SK-N-SH treated with all-trans-retinoic acid at 6 μM for 48 hours (cell line): ENCODE measurements around the gene NDRG2.

ENCODE experiments used
- ATAC-seq: fragments of 200-7000 bp; cut with Tn5 transposase; 3 replicates; pipeline ENCODE4 v1.9.1; 2020; ENCODE audit warnings: mild to moderate bottlenecking, moderate library complexity
- ARNTL ChIP-seq: fragments of 450-650 bp; formaldehyde crosslinking; IDR thresholded peaks from 2 replicates; pipeline ENCODE4 v1.5.0; 2020; ENCODE audit warnings: low read depth, mild to moderate bottlenecking, moderate library complexity, borderline replicate concordance
- CSDC2 ChIP-seq: fragments of 250-450 bp; sonication (Bioruptor Pico); IDR thresholded peaks from 2 replicates; pipeline ENCODE4 v1.5.0; 2020; ENCODE audit warnings: mild to moderate bottlenecking, moderate library complexity
- ESRRG ChIP-seq: fragments of 250-450 bp; sonication (Bioruptor Pico); IDR thresholded peaks from 2 replicates; pipeline ENCODE4 v1.6.1; 2021; ENCODE audit warnings: mild to moderate bottlenecking
- GLIS3 ChIP-seq: fragments of 250-450 bp; sonication (Bioruptor Pico); IDR thresholded peaks from 2 replicates; pipeline ENCODE4 v1.5.0; 2020; ENCODE audit warnings: mild to moderate bottlenecking, moderate library complexity
- ISL1 ChIP-seq: fragments of 250-450 bp; sonication (Bioruptor Pico); IDR thresholded peaks from 2 replicates; pipeline ENCODE4 v2.1.2; 2022; ENCODE audit warnings: mild to moderate bottlenecking, moderate library complexity
- OSR1 ChIP-seq: fragments of 250-450 bp; sonication (Bioruptor Pico); IDR thresholded peaks from 2 replicates; pipeline ENCODE4 v1.8.0; 2022; ENCODE audit warnings: moderate library complexity, mild to moderate bottlenecking, inconsistent platforms
- PATZ1 ChIP-seq: fragments of 250-450 bp; sonication (Bioruptor Pico); IDR thresholded peaks from 2 replicates; pipeline ENCODE4 v1.8.0; 2020; ENCODE audit warnings: mild to moderate bottlenecking, moderate library complexity, borderline replicate concordance
- POU6F1 ChIP-seq: fragments of 250-450 bp; sonication (Bioruptor Pico); IDR thresholded peaks from 2 replicates; pipeline ENCODE4 v1.8.0; 2021; ENCODE audit warnings: low read depth, mild to moderate bottlenecking, moderate library complexity, borderline replicate concordance
- PPARA ChIP-seq: fragments of 250-450 bp; sonication (Bioruptor Pico); IDR thresholded peaks from 2 replicates; pipeline ENCODE4 v1.5.0; 2020; ENCODE audit warnings: mild to moderate bottlenecking, borderline replicate concordance
- RARB ChIP-seq: fragments of 250-450 bp; sonication (Bioruptor Pico); IDR thresholded peaks from 2 replicates; pipeline ENCODE4 v1.8.0; 2021; ENCODE audit warnings: mild to moderate bottlenecking, moderate library complexity
- SNAI2 ChIP-seq: fragments of 250-450 bp; sonication (Bioruptor Pico); IDR thresholded peaks from 2 replicates; pipeline ENCODE4 v1.5.0; 2020; ENCODE audit warnings: mild to moderate bottlenecking, moderate library complexity
- TCF4 ChIP-seq: fragments of 250-450 bp; sonication (Bioruptor Pico); IDR thresholded peaks from 2 replicates; pipeline ENCODE4 v1.8.0; 2021; ENCODE audit warnings: mild to moderate bottlenecking, moderate library complexity, borderline replicate concordance
- TOX ChIP-seq: fragments of 250-450 bp; sonication (Bioruptor Pico); IDR thresholded peaks from 2 replicates; pipeline ENCODE4 v1.8.0; 2021; ENCODE audit warnings: mild to moderate bottlenecking, moderate library complexity, borderline replicate concordance
- ZFP3 ChIP-seq: fragments of 250-450 bp; sonication (Bioruptor Pico); IDR thresholded peaks from 2 replicates; pipeline ENCODE4 v1.5.0; 2020; ENCODE audit warnings: mild to moderate bottlenecking, moderate library complexity
- ZFP30 ChIP-seq: fragments of 450-650 bp; formaldehyde crosslinking; IDR thresholded peaks from 2 replicates; pipeline ENCODE4 v1.5.0; 2022; ENCODE audit warnings: mild to moderate bottlenecking, moderate library complexity
- ZNF70 ChIP-seq: fragments of 450-650 bp; formaldehyde crosslinking; IDR thresholded peaks from 2 replicates; pipeline ENCODE4 v1.5.0; 2020; ENCODE audit warnings: mild to moderate bottlenecking, moderate library complexity
- ZNF8 ChIP-seq: fragments of 450-650 bp; formaldehyde crosslinking; IDR thresholded peaks from 2 replicates; pipeline ENCODE4 v1.5.0; 2020; ENCODE audit warnings: mild to moderate bottlenecking, moderate library complexity
- TF ChIP-seq, protein P1 (sequence below): fragments of 250-450 bp; sonication (Bioruptor Pico); IDR thresholded peaks from 2 replicates; pipeline ENCODE4 v1.5.1; 2021; ENCODE audit warnings: mild to moderate bottlenecking, moderate library complexity
- TF ChIP-seq, protein P2 (sequence below): fragments of 250-450 bp; sonication (Bioruptor Pico); IDR thresholded peaks from 2 replicates; pipeline ENCODE4 v1.5.0; 2020; ENCODE audit warnings: mild to moderate bottlenecking, moderate library complexity
- TF ChIP-seq, protein P3 (sequence below): fragments of 250-450 bp; sonication (Bioruptor Pico); IDR thresholded peaks from 2 replicates; pipeline ENCODE4 v1.5.1; 2020; ENCODE audit warnings: low read depth, mild to moderate bottlenecking, moderate library complexity

Gene NDRG2

DNA sequence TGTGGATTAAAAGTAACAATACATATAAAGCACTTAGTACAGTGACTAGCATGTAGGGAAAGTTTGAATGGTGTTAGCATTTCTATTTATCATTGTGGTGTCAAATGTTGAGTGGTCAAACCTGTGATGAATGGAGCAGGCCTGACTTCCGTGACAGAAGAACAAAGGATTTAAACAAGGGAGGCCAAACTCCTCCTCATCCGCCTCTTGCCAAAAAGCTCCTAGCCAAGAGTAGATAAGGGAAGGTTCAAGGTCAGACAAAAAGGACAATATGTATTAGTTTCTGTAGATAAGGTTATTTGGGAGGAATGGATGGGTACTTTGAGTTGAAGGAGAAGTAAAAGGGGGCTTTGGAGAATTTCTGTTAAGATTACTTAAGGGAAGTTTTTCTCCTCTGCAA is 23.8 kb upstream of the NDRG2 start:
- TF ChIP-seq ARNTL (CRISPR knock-in tag) (no peak), SNAI2 (CRISPR knock-in tag) (no peak), ZFP30 (CRISPR knock-in tag) (no peak), OSR1 (CRISPR knock-in tag) (no peak)
- TF ChIP-seq, all 23 proteins: peak for 0
- ATAC-seq = no peak

GRCh38 chr14:21047378-21047781 is 22.5 kb upstream of the NDRG2 start:
- ATAC-seq = peak; percentile 23; the same call in 1 of the 3 replicates
- TF ChIP-seq ARNTL (CRISPR knock-in tag) (no peak), CSDC2 (CRISPR knock-in tag) (no peak), ISL1 (CRISPR knock-in tag) (no peak), ZNF70 (CRISPR knock-in tag) (no peak), TCF4 (CRISPR knock-in tag) (no peak), POU6F1 (CRISPR knock-in tag) (no peak), ZFP3 (CRISPR knock-in tag) (no peak)
- TF ChIP-seq, protein P1, sequence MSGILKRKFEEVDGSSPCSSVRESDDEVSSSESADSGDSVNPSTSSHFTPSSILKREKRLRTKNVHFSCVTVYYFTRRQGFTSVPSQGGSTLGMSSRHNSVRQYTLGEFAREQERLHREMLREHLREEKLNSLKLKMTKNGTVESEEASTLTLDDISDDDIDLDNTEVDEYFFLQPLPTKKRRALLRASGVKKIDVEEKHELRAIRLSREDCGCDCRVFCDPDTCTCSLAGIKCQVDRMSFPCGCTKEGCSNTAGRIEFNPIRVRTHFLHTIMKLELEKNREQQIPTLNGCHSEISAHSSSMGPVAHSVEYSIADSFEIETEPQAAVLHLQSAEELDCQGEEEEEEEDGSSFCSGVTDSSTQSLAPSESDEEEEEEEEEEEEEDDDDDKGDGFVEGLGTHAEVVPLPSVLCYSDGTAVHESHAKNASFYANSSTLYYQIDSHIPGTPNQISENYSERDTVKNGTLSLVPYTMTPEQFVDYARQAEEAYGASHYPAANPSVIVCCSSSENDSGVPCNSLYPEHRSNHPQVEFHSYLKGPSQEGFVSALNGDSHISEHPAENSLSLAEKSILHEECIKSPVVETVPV (CRISPR knock-in tag) = no peak
- TF ChIP-seq, protein P2, sequence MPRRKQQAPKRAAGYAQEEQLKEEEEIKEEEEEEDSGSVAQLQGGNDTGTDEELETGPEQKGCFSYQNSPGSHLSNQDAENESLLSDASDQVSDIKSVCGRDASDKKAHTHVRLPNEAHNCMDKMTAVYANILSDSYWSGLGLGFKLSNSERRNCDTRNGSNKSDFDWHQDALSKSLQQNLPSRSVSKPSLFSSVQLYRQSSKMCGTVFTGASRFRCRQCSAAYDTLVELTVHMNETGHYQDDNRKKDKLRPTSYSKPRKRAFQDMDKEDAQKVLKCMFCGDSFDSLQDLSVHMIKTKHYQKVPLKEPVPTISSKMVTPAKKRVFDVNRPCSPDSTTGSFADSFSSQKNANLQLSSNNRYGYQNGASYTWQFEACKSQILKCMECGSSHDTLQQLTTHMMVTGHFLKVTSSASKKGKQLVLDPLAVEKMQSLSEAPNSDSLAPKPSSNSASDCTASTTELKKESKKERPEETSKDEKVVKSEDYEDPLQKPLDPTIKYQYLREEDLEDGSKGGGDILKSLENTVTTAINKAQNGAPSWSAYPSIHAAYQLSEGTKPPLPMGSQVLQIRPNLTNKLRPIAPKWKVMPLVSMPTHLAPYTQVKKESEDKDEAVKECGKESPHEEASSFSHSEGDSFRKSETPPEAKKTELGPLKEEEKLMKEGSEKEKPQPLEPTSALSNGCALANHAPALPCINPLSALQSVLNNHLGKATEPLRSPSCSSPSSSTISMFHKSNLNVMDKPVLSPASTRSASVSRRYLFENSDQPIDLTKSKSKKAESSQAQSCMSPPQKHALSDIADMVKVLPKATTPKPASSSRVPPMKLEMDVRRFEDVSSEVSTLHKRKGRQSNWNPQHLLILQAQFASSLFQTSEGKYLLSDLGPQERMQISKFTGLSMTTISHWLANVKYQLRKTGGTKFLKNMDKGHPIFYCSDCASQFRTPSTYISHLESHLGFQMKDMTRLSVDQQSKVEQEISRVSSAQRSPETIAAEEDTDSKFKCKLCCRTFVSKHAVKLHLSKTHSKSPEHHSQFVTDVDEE (CRISPR knock-in tag) = no peak

GRCh38 chr14:21043974-21044618 is 19.2 kb upstream of the NDRG2 start:
- no peak for ATAC-seq
- TF ChIP-seq, protein P3, sequence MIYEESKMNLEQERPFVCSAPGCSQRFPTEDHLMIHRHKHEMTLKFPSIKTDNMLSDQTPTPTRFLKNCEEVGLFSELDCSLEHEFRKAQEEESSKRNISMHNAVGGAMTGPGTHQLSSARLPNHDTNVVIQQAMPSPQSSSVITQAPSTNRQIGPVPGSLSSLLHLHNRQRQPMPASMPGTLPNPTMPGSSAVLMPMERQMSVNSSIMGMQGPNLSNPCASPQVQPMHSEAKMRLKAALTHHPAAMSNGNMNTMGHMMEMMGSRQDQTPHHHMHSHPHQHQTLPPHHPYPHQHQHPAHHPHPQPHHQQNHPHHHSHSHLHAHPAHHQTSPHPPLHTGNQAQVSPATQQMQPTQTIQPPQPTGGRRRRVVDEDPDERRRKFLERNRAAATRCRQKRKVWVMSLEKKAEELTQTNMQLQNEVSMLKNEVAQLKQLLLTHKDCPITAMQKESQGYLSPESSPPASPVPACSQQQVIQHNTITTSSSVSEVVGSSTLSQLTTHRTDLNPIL (CRISPR knock-in tag) = no peak
- TF ChIP-seq ESRRG (no peak), TCF4 (CRISPR knock-in tag) (no peak), ISL1 (CRISPR knock-in tag) (no peak), RARB (no peak), PPARA (CRISPR knock-in tag) (no peak), ZNF70 (CRISPR knock-in tag) (no peak), ZFP30 (CRISPR knock-in tag) (no peak), OSR1 (CRISPR knock-in tag) (no peak), SNAI2 (CRISPR knock-in tag) (no peak), ARNTL (CRISPR knock-in tag) (no peak), TOX (CRISPR knock-in tag) (no peak), GLIS3 (CRISPR knock-in tag) (no peak), ZNF8 (CRISPR knock-in tag) (no peak), PATZ1 (no peak)
- TF ChIP-seq, protein P1 (CRISPR knock-in tag) = no peak
- TF ChIP-seq, protein P2 (CRISPR knock-in tag) = no peak
